Hippocampal formation (tissue), 2 donors: ENCODE results near the gene FOXA2.

ENCODE experiments used
- DNase-seq, 2 donors: peaks; one replicate each; lab custom pipeline; 2025; lab: John Stamatoyannopoulos, UW

FOXA2 gene

GRCh38 chr20:22583773-22584521 lies 425 bp downstream of the FOXA2 start:
- no peak for DNase-seq

GRCh38 chr20:22582964-22583772 lies 1.2 kb downstream of the FOXA2 start:
- no peak for DNase-seq

- DNase-seq, result no peak
Measured at GRCh38 chr20:22582386-22582963, 1.9 kb downstream of the FOXA2 start.

- DNase-seq, result no peak
Measured at GRCh38 chr20:22581437-22582385, 2.7 kb downstream of the FOXA2 start.

GRCh38 chr20:22579711-22580697 lies 4.4 kb downstream of the FOXA2 start:
- DNase-seq, result no peak

- no peak for DNase-seq
Measured at GRCh38 chr20:22579119-22579427, 5.3 kb downstream of the FOXA2 start.

GRCh38 chr20:22578221-22579118 lies 5.9 kb downstream of the FOXA2 start:
- DNase-seq, result no peak

- DNase-seq, result no peak
Measured at GRCh38 chr20:22577515-22578220, 6.7 kb downstream of the FOXA2 start.

GRCh38 chr20:22576733-22577514 lies 7.4 kb downstream of the FOXA2 start:
- DNase-seq, result no peak

GRCh38 chr20:22576273-22576672 lies 8.1 kb downstream of the FOXA2 start:
- DNase-seq, result no peak

- DNase-seq, result no peak
Measured at GRCh38 chr20:22575737-22576136, 8.6 kb downstream of the FOXA2 start.

- DNase-seq, result no peak
Measured at GRCh38 chr20:22575087-22575721, 9.2 kb downstream of the FOXA2 start.

- DNase-seq, result no peak
Measured at GRCh38 chr20:22574545-22575086, 9.8 kb downstream of the FOXA2 start.

- DNase-seq, result no peak
Measured at GRCh38 chr20:22572491-22572890, 11.9 kb downstream of the FOXA2 start.

- no peak for DNase-seq
Measured at GRCh38 chr20:22572023-22572422, 12.3 kb downstream of the FOXA2 start.

- DNase-seq, result no peak
Measured at GRCh38 chr20:22569353-22569752, 15.0 kb downstream of the FOXA2 start.

- no peak for DNase-seq
Measured at GRCh38 chr20:22568872-22569344, 15.5 kb downstream of the FOXA2 start.
